Endodermal cell (in vitro differentiated cells): ENCODE results near the gene LCN9. TPM values are rescaled to one million over a fixed set of nuclear protein-coding genes. Genes with fewer than 3 reads are reported as not detected.

ENCODE experiments used
- DNase-seq: peaks from one replicate; pipeline ENCODE4 v3.0.0-alpha.2; 2017
- H3K27ac ChIP-seq: 2 replicates; pipeline ENCODE4 v1.5.1; 2013; ENCODE audit warnings: mild to moderate bottlenecking, low read depth, low read length, moderate library complexity
- H3K27me3 ChIP-seq: 2 replicates; pipeline ENCODE4 v1.6.1; 2013; ENCODE audit warnings: mild to moderate bottlenecking, low read length, moderate library complexity; ENCODE audit not compliant: insufficient read depth, control insufficient read depth, poor library complexity, severe bottlenecking
- H3K36me3 ChIP-seq: 2 replicates; pipeline ENCODE4 v1.7.0; 2013; ENCODE audit warnings: mild to moderate bottlenecking, low read length, moderate library complexity; ENCODE audit not compliant: control insufficient read depth, insufficient read depth
- H3K4me1 ChIP-seq: one replicate; pipeline ENCODE4 v1.7.0; 2013; ENCODE audit warnings: low read length; ENCODE audit not compliant: control insufficient read depth, insufficient read depth
- H3K4me3 ChIP-seq: 2 replicates; pipeline ENCODE4 v1.5.1; 2013; ENCODE audit warnings: mild to moderate bottlenecking, low read length, moderate library complexity
- H3K9ac ChIP-seq: 2 replicates; pipeline ENCODE4 v1.6.1; 2013; ENCODE audit warnings: mild to moderate bottlenecking, low read length, moderate library complexity; ENCODE audit not compliant: poor library complexity, severe bottlenecking; ENCODE audit errors: extremely low read depth
- H3K9me3 ChIP-seq: 2 replicates; pipeline ENCODE4 v1.6.1; 2013; ENCODE audit warnings: mild to moderate bottlenecking, low read length, moderate library complexity; ENCODE audit not compliant: control insufficient read depth
- H3K27ac Mint-ChIP-seq: 2 replicates; pipeline ENCODE4 v1.8.0; 2020; ENCODE audit warnings: mixed read lengths
- H3K27me3 Mint-ChIP-seq: 2 replicates; pipeline ENCODE4 v1.8.0; 2021; ENCODE audit warnings: mild to moderate bottlenecking, mixed read lengths; ENCODE audit not compliant: insufficient read depth
- H3K36me3 Mint-ChIP-seq: 2 replicates; pipeline ENCODE4 v1.8.0; 2020; ENCODE audit warnings: low read depth, mixed read lengths
- H3K4me1 Mint-ChIP-seq: 2 replicates; pipeline ENCODE4 v1.8.0; 2020; ENCODE audit warnings: mixed read lengths
- H3K4me3 Mint-ChIP-seq: 2 replicates; pipeline ENCODE4 v1.8.0; 2020; ENCODE audit warnings: mild to moderate bottlenecking, moderate library complexity, mixed read lengths
- H3K9me3 Mint-ChIP-seq: 2 replicates; pipeline ENCODE4 v1.8.0; 2020; ENCODE audit warnings: mild to moderate bottlenecking, mixed read lengths
- CTCF ChIP-seq: fragments of 200-600 bp; sonication (generic); conservative IDR thresholded peaks from 2 replicates; pipeline ENCODE4 v1.5.0; 2021; ENCODE audit warnings: antibody characterized with exemption, mild to moderate bottlenecking
- WGBS, 2 experiments: methylation state at CpG; one replicate each; pipeline versions ENCODE4 v1.1.5 to v1.1.7; 2013; ENCODE audit warnings: missing lambda C conversion rate in 2 of 2, mixed read lengths in 1 of 2; ENCODE audit not compliant: insufficient coverage in 1 of 2, insufficient read length in 1 of 2; 5-methylcytosine and 5-hydroxymethylcytosine counted together
- total RNA-seq, 2 donors: library from RNA; stranded (reverse); fragmentation: NEBNext Ultra II Directional in 1 of 2; extraction: Animal tissue kit (Norgen Biotek cat#: 25700) in 1 of 2; gene quantifications; 2 replicates in 1 of 2; 3 replicates in 1 of 2; pipeline ENCODE4 v1.2.1, GENCODE V29; 2021

LCN9 gene
- total RNA-seq, 2 donors from 2014 or later: 0.46 to 10.7 TPM

GRCh38 chr9:135677641-135678168 lies 14.6 kb downstream of the LCN9 start:
- Histone ChIP-seq H3K36me3 (no peaks in the 10 kb centered on the region), H3K27ac (no peak overlapping the region), H3K9me3 (no peaks in the 10 kb centered on the region), H3K4me3 (no peak overlapping the region), H3K9ac (no peak overlapping the region), H3K27me3 (no peaks in the 10 kb centered on the region), H3K4me1 (no peaks in the 10 kb centered on the region)
- no peaks in the 10 kb centered on the region for H3K27me3 Mint-ChIP-seq
- H3K4me1 Mint-ChIP-seq: peaks cover 7% of the 10 kb centered on the region
- no peak for TF ChIP-seq CTCF
- no peaks in the 10 kb centered on the region for H3K36me3 Mint-ChIP-seq
- WGBS, 2 experiments: 91% methylated on average over 19 to 22 of the region's 22 CpGs
- H3K27ac Mint-ChIP-seq: no peak overlapping the region
- DNase-seq: no peak
- no peak overlapping the region for H3K4me3 Mint-ChIP-seq
- no peaks in the 10 kb centered on the region for H3K9me3 Mint-ChIP-seq

- no peak overlapping the region for H3K9ac ChIP-seq
- H3K36me3 ChIP-seq: no peaks in the 10 kb centered on the region
- no peaks in the 10 kb centered on the region for H3K36me3 Mint-ChIP-seq
- no peaks in the 10 kb centered on the region for H3K27me3 Mint-ChIP-seq
- H3K4me1 ChIP-seq: no peaks in the 10 kb centered on the region
- H3K27ac Mint-ChIP-seq: no peak overlapping the region
- TF ChIP-seq CTCF: no peak
- H3K4me3 Mint-ChIP-seq: no peak overlapping the region
- H3K4me3 ChIP-seq: no peak overlapping the region
- H3K9me3 Mint-ChIP-seq: no peaks in the 10 kb centered on the region
- H3K9me3 ChIP-seq: no peaks in the 10 kb centered on the region
- H3K4me1 Mint-ChIP-seq: peaks cover 7% of the 10 kb centered on the region
- no peaks in the 10 kb centered on the region for H3K27me3 ChIP-seq
- H3K27ac ChIP-seq: no peak overlapping the region
- no peak for DNase-seq
- WGBS, 2 experiments: 90 to 92% methylated on average over 5 to 20 of the region's 20 CpGs
Measured at GRCh38 chr9:135678236-135679017, 15.3 kb downstream of the LCN9 start.

DNA sequence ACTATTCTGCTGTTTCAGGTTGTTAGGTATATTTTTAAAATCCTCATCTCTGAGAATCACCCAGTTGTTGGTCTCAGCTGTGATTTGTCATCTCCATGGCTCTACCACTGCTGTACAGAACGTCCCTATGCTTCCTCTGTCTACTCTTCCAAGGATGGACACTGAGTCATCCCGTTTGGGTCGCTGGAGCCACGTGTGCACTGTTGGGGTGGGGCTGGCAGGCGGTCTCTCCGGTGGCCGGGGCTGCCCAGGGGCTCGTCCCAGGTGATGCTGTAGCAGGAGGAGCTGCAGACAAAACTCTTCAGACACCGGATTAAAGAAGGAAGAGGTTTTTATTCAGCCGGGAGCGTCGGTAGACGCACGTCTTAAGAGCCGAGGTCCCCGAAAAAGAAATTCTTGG lies 16.9 kb downstream of the LCN9 start:
- WGBS, 2 experiments: 82 to 93% methylated on average over 11 to 16 of the region's 16 CpGs
- no peak overlapping the region for H3K4me3 Mint-ChIP-seq
- H3K4me3 ChIP-seq: no peak overlapping the region
- TF ChIP-seq CTCF: no peak
- no peaks in the 10 kb centered on the region for H3K27me3 ChIP-seq
- no peak overlapping the region for H3K27ac Mint-ChIP-seq
- no peaks in the 10 kb centered on the region for H3K36me3 ChIP-seq
- no peak overlapping the region for H3K9ac ChIP-seq
- no peaks in the 10 kb centered on the region for H3K36me3 Mint-ChIP-seq
- peaks cover 7% of the 10 kb centered on the region for H3K4me1 Mint-ChIP-seq
- H3K4me1 ChIP-seq: no peaks in the 10 kb centered on the region
- no peaks in the 10 kb centered on the region for H3K27me3 Mint-ChIP-seq
- no peak overlapping the region for H3K27ac ChIP-seq
- no peaks in the 10 kb centered on the region for H3K9me3 Mint-ChIP-seq
- H3K9me3 ChIP-seq: no peaks in the 10 kb centered on the region
- no peak for DNase-seq
